Pancreas (tissue), 10 donors: ENCODE results near the gene KHDC4. TPM values are rescaled to one million over a fixed set of nuclear protein-coding genes. Genes with fewer than 3 reads are reported as not detected.
A peak's percentile ranks its signal among the peaks of the same experiment; 100 is the strongest.

Source experiments
- ATAC-seq, 4 donors: fragments of 200-7000 bp; cut with Tn5 transposase; one replicate each; pipeline versions ENCODE4 v1.8.0 to v1.9.1; 2020; ENCODE audit warnings: mild to moderate bottlenecking in 4 of 4, moderate library complexity in 4 of 4
- DNase-seq, 6 donors: peaks; one replicate each; pipeline ENCODE4 v3.0.0-alpha.2; 2020
- FAIRE-seq: peaks from 2 replicates; lab custom pipeline; 2012; peaks lifted over from hg19 to GRCh38; lab: Jason Lieb, UNC
- H3K27ac ChIP-seq, 4 donors: fragments of 200-600 bp; sonication (generic); 1 replicate in 3 of 4; 2 replicates in 1 of 4; pipeline versions ENCODE4 v1.5.0 to v1.8.0; 2020
- H3K27me3 ChIP-seq, 4 donors: fragments of 200-600 bp; one replicate each; pipeline ENCODE4 v1.8.0; 2021
- H3K36me3 ChIP-seq, 3 donors: fragments of 200-600 bp; sonication (generic) in 1 of 3; one replicate each; pipeline versions ENCODE4 v1.5.0 to v1.8.0; 2020 to 2021
- H3K4me1 ChIP-seq, 3 donors: fragments of 200-600 bp; one replicate each; pipeline ENCODE4 v1.8.0; 2021
- H3K4me3 ChIP-seq, 4 donors: fragments of 200-600 bp; sonication (generic) in 2 of 4; one replicate each; pipeline versions ENCODE4 v1.5.0 to v1.8.0; 2020 to 2021
- H3K9me3 ChIP-seq, 4 donors: fragments of 200-600 bp; one replicate each; pipeline ENCODE4 v1.8.0; 2021
- CTCF ChIP-seq, 4 donors: fragments of 200-600 bp; sonication (generic) in 3 of 4; IDR thresholded peaks; one replicate each; pipeline versions ENCODE4 v1.5.0 to v1.8.0; 2021; ENCODE audit warnings: antibody characterized with exemption in 4 of 4
- WGBS, 2 donors: extraction: QIAGEN DNeasy Blood & Tissue Kit; methylation state at CpG; one replicate each; pipeline ENCODE4 v1.1.7; 2013; 5-methylcytosine and 5-hydroxymethylcytosine counted together
- intact Hi-C, 3 donors: fragments of 100-400 bp; cut with DNase I; formaldehyde crosslinking; loops; one replicate each; pipeline versions ENCODE4 v1.11.1 to v1.14.2; 2022
- polyA plus RNA-seq, 2 donors: library from polyadenylated mRNA; stranded (reverse); fragments of 200-250 nt; gene quantifications; one replicate each; pipeline ENCODE4 v1.2.3, GENCODE V29; 2013
- total RNA-seq, 6 donors: library from RNA; stranded (reverse); fragmentation: NEBNext Ultra II Directional in 4 of 6; extraction: Animal tissue kit (Norgen Biotek cat#: 25700) in 4 of 6; gene quantifications; one replicate each; pipeline versions ENCODE4 v1.2.1 to v1.2.4, GENCODE V29; 2021 to 2023
- donor health status: healthy with polysubstance abuse.
- donor health status: DM: no; HTN: no; CAD: no; lungs with moderate emphysema.
- donor health status: DM: no; HTN: no; CAD: no.
- donor health status: control.
- donor health status: control.
- donor health status: Bipolar disorder and iron deficiency.
- donor health status: DM: yes; HTN: yes; CAD: no.
- donor health status: DM: no; HTN: no; CAD: no.
- donor health status: DM: no; HTN: no; CAD: no.
- donor health status: DM: yes; HTN: yes; CAD: no.

KHDC4 gene
- total and polyA plus RNA-seq, 8 donors = 11.9 to 32.8 (median 19.1) TPM

GRCh38 chr1:155893389-155894142 is 40.6 kb downstream of the KHDC4 start:
- no peak for TF ChIP-seq CTCF (IDR thresholded peaks at IDR 0.05)
- no peak overlapping the region for H3K4me3 ChIP-seq
- H3K9me3 ChIP-seq = no peaks in the 10 kb centered on the region
- H3K27me3 ChIP-seq = no peaks in the 10 kb centered on the region
- intact Hi-C loops = no loop called here
- H3K36me3 ChIP-seq = peaks cover 0 to under 1% (median 0%) of the 10 kb centered on the region in 3 donors
- ATAC-seq = peak in 3 of 4 donors; percentile 71 to 83 (median 74)
- 54 to 60% methylated on average over 10 of the region's 10 CpGs for WGBS, 2 donors
- H3K4me1 ChIP-seq = peaks cover 0 to 5% (median 3%) of the 10 kb centered on the region in 3 donors
- H3K27ac ChIP-seq = peak overlapping the region in 3 of 4 donors; percentile 12 to 74 (median 50)
- no peak for FAIRE-seq
- DNase-seq = no peak

GRCh38 chr1:155892796-155893195 is 41.4 kb downstream of the KHDC4 start:
- Histone ChIP-seq H3K27ac (peak overlapping the region; percentile 7 to 74 (median 31)), H3K36me3 (no peaks in the 10 kb centered on the region), H3K27me3 (no peaks in the 10 kb centered on the region), H3K9me3 (no peaks in the 10 kb centered on the region), H3K4me1 (peaks cover 0 to 5% (median 3%) of the 10 kb centered on the region in 3 donors), H3K4me3 (no peak overlapping the region)
- FAIRE-seq (no peak), ATAC-seq (peak in 3 of 4 donors; percentile 42 to 62 (median 54)), DNase-seq (no peak)
- intact Hi-C loops = no loop called here
- WGBS, 2 donors = 22 to 30% methylated on average over 3 of the region's 3 CpGs
- no peak for TF ChIP-seq CTCF (IDR thresholded peaks at IDR 0.05)

GRCh38 chr1:155890251-155890650 is 44.0 kb downstream of the KHDC4 start:
- intact Hi-C loops = no loop called here
- Histone ChIP-seq H3K4me3 (no peak overlapping the region), H3K4me1 (peaks cover 0 to 5% (median 3%) of the 10 kb centered on the region in 3 donors), H3K27ac (peak overlapping the region in 1 of 4 donors; percentile 8), H3K9me3 (no peaks in the 10 kb centered on the region), H3K27me3 (no peaks in the 10 kb centered on the region), H3K36me3 (no peaks in the 10 kb centered on the region)
- WGBS, 2 donors = 38 to 39% methylated on average over 3 of the region's 3 CpGs
- no peak for DNase-seq
- no peak for FAIRE-seq
- no peak for ATAC-seq
- no peak for TF ChIP-seq CTCF (IDR thresholded peaks at IDR 0.05)

GRCh38 chr1:155889566-155889965 is 44.6 kb downstream of the KHDC4 start:
- FAIRE-seq (no peak), DNase-seq (no peak), ATAC-seq (no peak)
- H3K4me1 ChIP-seq = peaks cover 0 to 5% (median 3%) of the 10 kb centered on the region in 3 donors
- no peak overlapping the region for H3K4me3 ChIP-seq
- H3K36me3 ChIP-seq = no peaks in the 10 kb centered on the region
- intact Hi-C loops = no loop called here
- no peak for TF ChIP-seq CTCF (IDR thresholded peaks at IDR 0.05)
- 54 to 56% methylated on average over 2 of the region's 2 CpGs for WGBS, 2 donors
- no peaks in the 10 kb centered on the region for H3K27me3 ChIP-seq
- H3K27ac ChIP-seq = no peak overlapping the region
- no peaks in the 10 kb centered on the region for H3K9me3 ChIP-seq

GRCh38 chr1:155888481-155888880 is 45.7 kb downstream of the KHDC4 start:
- peaks cover 0 to 3% (median 2%) of the 10 kb centered on the region in 3 donors for H3K4me1 ChIP-seq
- FAIRE-seq = no peak
- no peak for TF ChIP-seq CTCF (IDR thresholded peaks at IDR 0.05)

More at GRCh38 chr1:155888481-155888880, 45.7 kb downstream of the KHDC4 start:
- intact Hi-C loops = no loop called here
- DNase-seq (no peak), ATAC-seq (no peak)
- no peaks in the 10 kb centered on the region for H3K27me3 ChIP-seq
- WGBS, 2 donors = 93% methylated on average over 5 of the region's 5 CpGs
- no peaks in the 10 kb centered on the region for H3K36me3 ChIP-seq
- H3K4me3 ChIP-seq = no peak overlapping the region
- no peaks in the 10 kb centered on the region for H3K9me3 ChIP-seq
- no peak overlapping the region for H3K27ac ChIP-seq
